OCI-LY1 (cell line): ENCODE data around the gene CERS6.

ENCODE experiments used
- H2AFZ ChIP-seq: fragments of 200-600 bp; sonication (generic), shearing (Covaris generic); 2 replicates; pipeline ENCODE4 v1.6.0; 2014; ENCODE audit warnings: antibody characterized with exemption, mild to moderate bottlenecking, low read length
- H3F3A ChIP-seq: fragments of 200-600 bp; sonication (generic), shearing (Covaris generic); 2 replicates; pipeline ENCODE4 v1.6.0; 2014; ENCODE audit warnings: mild to moderate bottlenecking, antibody characterized with exemption, low read length, moderate library complexity; ENCODE audit not compliant: insufficient read depth
- H3K27ac ChIP-seq: fragments of 200-600 bp; sonication (generic); 2 replicates; pipeline ENCODE4 v1.5.1; 2014; ENCODE audit warnings: low read length, mixed run types, mild to moderate bottlenecking, low read depth; ENCODE audit not compliant: poor library complexity, severe bottlenecking
- H3K27me3 ChIP-seq: fragments of 200-600 bp; sonication (generic); 2 replicates; pipeline ENCODE4 v1.6.0; 2014; ENCODE audit warnings: antibody characterized with exemption, mild to moderate bottlenecking, low read length, moderate library complexity; ENCODE audit not compliant: insufficient read depth
- H3K36me3 ChIP-seq: fragments of 200-600 bp; sonication (generic); 2 replicates; pipeline ENCODE4 v1.6.1; 2014; ENCODE audit warnings: mild to moderate bottlenecking, antibody characterized with exemption, low read length, moderate library complexity, mixed read lengths; ENCODE audit not compliant: insufficient read depth
- H3K4me1 ChIP-seq: fragments of 200-600 bp; sonication (generic); 2 replicates; pipeline ENCODE4 v1.5.1; 2014; ENCODE audit warnings: mild to moderate bottlenecking, low read length, moderate library complexity; ENCODE audit not compliant: insufficient read depth, severe bottlenecking
- H3K4me2 ChIP-seq: fragments of 200-600 bp; sonication (generic), shearing (Covaris generic); 2 replicates; pipeline ENCODE4 v1.6.1; 2014; ENCODE audit warnings: low read length
- H3K4me3 ChIP-seq: fragments of 200-600 bp; sonication (generic); 2 replicates; pipeline ENCODE4 v1.5.1; 2014; ENCODE audit warnings: low read length, low read depth, mild to moderate bottlenecking, mixed read lengths; ENCODE audit not compliant: poor library complexity, severe bottlenecking
- H3K79me2 ChIP-seq: fragments of 200-600 bp; shearing (Covaris generic); 2 replicates; pipeline ENCODE4 v1.6.1; 2016; ENCODE audit warnings: mixed run types, low read length, mixed read lengths; ENCODE audit not compliant: insufficient read depth
- H3K9ac ChIP-seq: fragments of 200-600 bp; sonication (generic), shearing (Covaris generic); 2 replicates; pipeline ENCODE4 v1.6.1; 2014; ENCODE audit warnings: mild to moderate bottlenecking, low read length, mixed read lengths
- H3K9me2 ChIP-seq: fragments of 200-600 bp; sonication (generic), shearing (Covaris generic); 2 replicates; pipeline ENCODE4 v1.6.1; 2014; ENCODE audit warnings: low read depth, mild to moderate bottlenecking, low read length, mixed read lengths
- H3K9me3 ChIP-seq: fragments of 200-600 bp; shearing (Covaris generic); 2 replicates; pipeline ENCODE4 v1.6.1; 2014; ENCODE audit warnings: low read length, mixed read lengths
- H4K20me1 ChIP-seq: fragments of 200-600 bp; sonication (generic), shearing (Covaris generic); 2 replicates; pipeline ENCODE4 v1.6.0; 2016; ENCODE audit warnings: mild to moderate bottlenecking, low read length; ENCODE audit not compliant: insufficient read depth
- EZH2 ChIP-seq: fragments of 200-600 bp; sonication (generic), shearing (Covaris generic); IDR thresholded peaks from 2 replicates; pipeline ENCODE4 v1.8.0; 2017; ENCODE audit warnings: borderline replicate concordance, mixed run types, mild to moderate bottlenecking, antibody characterized with exemption, low read length, moderate library complexity, mixed read lengths
- TF ChIP-seq, protein P1 (sequence below): fragments of 200-600 bp; sonication (generic), shearing (Covaris generic); IDR thresholded peaks from 2 replicates; pipeline ENCODE4 v1.5.1; 2017; ENCODE audit warnings: mild to moderate bottlenecking, antibody characterized with exemption, low read length, moderate library complexity, mixed read lengths

The CERS6 gene

GRCh38 chr2:168819050-168819715, 363.1 kb downstream of the CERS6 start:
- TF ChIP-seq, protein P1, sequence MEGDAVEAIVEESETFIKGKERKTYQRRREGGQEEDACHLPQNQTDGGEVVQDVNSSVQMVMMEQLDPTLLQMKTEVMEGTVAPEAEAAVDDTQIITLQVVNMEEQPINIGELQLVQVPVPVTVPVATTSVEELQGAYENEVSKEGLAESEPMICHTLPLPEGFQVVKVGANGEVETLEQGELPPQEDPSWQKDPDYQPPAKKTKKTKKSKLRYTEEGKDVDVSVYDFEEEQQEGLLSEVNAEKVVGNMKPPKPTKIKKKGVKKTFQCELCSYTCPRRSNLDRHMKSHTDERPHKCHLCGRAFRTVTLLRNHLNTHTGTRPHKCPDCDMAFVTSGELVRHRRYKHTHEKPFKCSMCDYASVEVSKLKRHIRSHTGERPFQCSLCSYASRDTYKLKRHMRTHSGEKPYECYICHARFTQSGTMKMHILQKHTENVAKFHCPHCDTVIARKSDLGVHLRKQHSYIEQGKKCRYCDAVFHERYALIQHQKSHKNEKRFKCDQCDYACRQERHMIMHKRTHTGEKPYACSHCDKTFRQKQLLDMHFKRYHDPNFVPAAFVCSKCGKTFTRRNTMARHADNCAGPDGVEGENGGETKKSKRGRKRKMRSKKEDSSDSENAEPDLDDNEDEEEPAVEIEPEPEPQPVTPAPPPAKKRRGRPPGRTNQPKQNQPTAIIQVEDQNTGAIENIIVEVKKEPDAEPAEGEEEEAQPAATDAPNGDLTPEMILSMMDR: no peak
- TF ChIP-seq EZH2: no peak
- no peaks in the 10 kb centered on the region for H3K27me3 ChIP-seq
- no peaks in the 10 kb centered on the region for H3K36me3 ChIP-seq
- no peak overlapping the region for H3K4me2 ChIP-seq
- no peaks in the 10 kb centered on the region for H3F3A ChIP-seq
- H4K20me1 ChIP-seq: no peaks in the 10 kb centered on the region
- H3K27ac ChIP-seq: no peak overlapping the region
- H3K9me2 ChIP-seq: no peaks in the 10 kb centered on the region
- no peaks in the 10 kb centered on the region for H3K4me1 ChIP-seq
- H3K9me3 ChIP-seq: no peaks in the 10 kb centered on the region
- H3K9ac ChIP-seq: no peak overlapping the region
- no peak overlapping the region for H3K4me3 ChIP-seq
- H2AFZ ChIP-seq: no peak overlapping the region
- H3K79me2 ChIP-seq: no peaks in the 10 kb centered on the region

DNA sequence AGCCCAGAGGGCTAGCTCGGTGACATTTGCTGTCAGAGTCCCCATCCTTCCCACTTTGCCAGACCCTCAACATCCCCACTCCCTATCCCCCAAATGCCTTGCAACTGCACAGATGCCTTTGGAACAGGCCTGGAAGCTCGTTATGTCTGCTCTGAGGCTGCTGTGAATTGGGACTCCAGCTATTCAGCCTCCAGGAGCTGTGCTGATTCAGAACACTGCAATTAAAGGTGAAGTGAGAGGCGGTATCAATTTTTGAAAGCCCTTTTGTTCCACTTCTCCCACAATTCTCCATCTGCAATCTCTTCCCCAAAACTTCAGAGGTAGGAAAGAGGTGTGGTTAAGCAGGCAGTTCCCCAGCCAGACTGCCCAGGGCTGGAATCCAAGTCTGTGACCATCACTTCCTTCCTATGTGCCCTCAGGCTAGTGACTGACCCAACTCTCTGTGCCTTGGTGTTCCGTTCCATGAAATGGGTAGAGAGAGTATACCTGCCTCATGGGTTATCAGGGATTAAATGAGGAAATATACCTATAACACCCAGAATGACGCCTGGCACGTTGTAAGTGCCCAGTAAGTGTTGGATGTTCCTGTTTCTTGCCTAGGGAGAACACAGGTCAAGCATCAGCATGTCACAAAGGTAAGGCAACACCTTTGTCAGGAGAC, 363.9 kb downstream of the CERS6 start:
- Histone ChIP-seq H4K20me1 (no peaks in the 10 kb centered on the region), H3K4me3 (no peak overlapping the region), H3K9me3 (no peaks in the 10 kb centered on the region), H3K9ac (no peak overlapping the region), H3K27me3 (no peaks in the 10 kb centered on the region), H3K4me2 (no peak overlapping the region), H3K4me1 (no peaks in the 10 kb centered on the region), H3K9me2 (no peaks in the 10 kb centered on the region), H3K27ac (no peak overlapping the region), H3K36me3 (no peaks in the 10 kb centered on the region), H2AFZ (no peak overlapping the region), H3K79me2 (no peaks in the 10 kb centered on the region), H3F3A (no peaks in the 10 kb centered on the region)
- TF ChIP-seq EZH2: no peak
- TF ChIP-seq, protein P1: no peak

GRCh38 chr2:168821577-168821976, 365.5 kb downstream of the CERS6 start:
- Histone ChIP-seq H3K4me2 (no peak overlapping the region), H3K4me1 (no peaks in the 10 kb centered on the region), H3K27me3 (no peaks in the 10 kb centered on the region), H3K9me2 (no peaks in the 10 kb centered on the region), H3F3A (no peaks in the 10 kb centered on the region), H3K9me3 (no peaks in the 10 kb centered on the region), H3K36me3 (no peaks in the 10 kb centered on the region), H2AFZ (no peak overlapping the region), H4K20me1 (no peaks in the 10 kb centered on the region), H3K79me2 (no peaks in the 10 kb centered on the region), H3K4me3 (no peak overlapping the region), H3K9ac (no peak overlapping the region), H3K27ac (no peak overlapping the region)
- TF ChIP-seq, protein P1: no peak
- TF ChIP-seq EZH2: no peak
